HUES6 (cell line): ENCODE measurements around the gene IKBKG.
"Not testable (repeated sequence)": the region's sequence is repeated elsewhere in the genome, so short reads cannot be mapped to it uniquely, and the experiment has no call there.

Experiments
- H3K27ac ChIP-seq: 2 replicates; pipeline ENCODE4 v1.7.0; 2013; ENCODE audit warnings: low read depth, mild to moderate bottlenecking, low read length, inconsistent platforms
- H3K27me3 ChIP-seq: 2 replicates; pipeline ENCODE4 v1.6.1; 2013; ENCODE audit warnings: low read length; ENCODE audit not compliant: control insufficient read depth, insufficient read depth
- H3K36me3 ChIP-seq: 2 replicates; pipeline ENCODE4 v1.6.1; 2013; ENCODE audit warnings: low read length; ENCODE audit not compliant: control insufficient read depth, insufficient read depth
- H3K4me1 ChIP-seq: 2 replicates; pipeline ENCODE4 v1.6.1; 2013; ENCODE audit warnings: low read length; ENCODE audit not compliant: control insufficient read depth, insufficient read depth
- H3K4me3 ChIP-seq: 2 replicates; pipeline ENCODE4 v1.5.1; 2013; ENCODE audit warnings: low read depth, low read length
- H3K9ac ChIP-seq: one replicate; pipeline ENCODE4 v1.6.1; 2013; ENCODE audit warnings: mild to moderate bottlenecking, low read length
- H3K9me3 ChIP-seq: 2 replicates; pipeline ENCODE4 v1.6.1; 2013; ENCODE audit warnings: low read depth, low read length; ENCODE audit not compliant: control insufficient read depth, insufficient read depth

Gene IKBKG

DNA sequence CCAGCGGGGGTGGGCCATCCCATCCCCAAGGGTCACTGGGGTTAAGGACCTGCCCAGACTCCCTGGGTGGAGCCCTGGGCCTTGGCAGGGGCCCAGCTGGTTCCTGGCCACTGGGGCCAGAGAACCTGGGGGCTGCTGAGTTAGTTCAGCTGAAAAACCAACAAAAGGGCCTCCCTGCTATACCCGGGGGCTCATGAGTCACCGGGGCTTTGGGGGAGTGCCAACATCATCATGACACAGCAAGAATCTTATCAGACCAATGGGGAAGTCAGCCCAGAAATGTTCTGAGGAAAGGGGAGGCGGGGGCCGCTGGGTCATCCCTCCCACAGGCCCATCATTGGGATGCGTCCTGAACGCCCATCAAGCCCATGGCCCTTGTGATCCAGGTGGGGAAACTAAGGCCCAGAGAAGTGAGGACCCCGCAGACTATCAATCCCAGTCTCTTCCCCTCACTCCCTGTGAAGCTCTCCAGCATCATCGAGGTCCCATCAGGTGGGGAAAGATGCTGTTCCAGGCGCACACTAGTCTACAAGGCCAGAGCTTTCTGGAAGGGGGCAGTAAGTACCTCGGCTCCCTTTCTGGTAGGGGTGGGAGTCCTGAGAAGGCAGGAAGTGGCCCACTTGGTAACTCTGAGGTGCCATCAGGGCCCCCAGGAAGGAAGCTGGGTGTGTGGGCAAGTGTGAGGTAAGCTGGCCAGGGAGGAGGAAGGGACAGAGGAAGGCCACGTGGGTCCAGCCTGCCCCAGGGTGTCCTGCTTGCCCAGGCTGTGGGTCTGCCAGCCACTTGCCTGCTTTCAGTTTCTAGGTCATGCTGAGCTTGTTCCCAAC is 5.3 kb upstream of the IKBKG start:
- Histone ChIP-seq H3K4me3 (no peak overlapping the region), H3K27ac (no peak overlapping the region; the same call in 1 of the 2 replicates), H3K9ac (peak overlapping the region; percentile 38), H3K27me3 (no peaks in the 10 kb centered on the region), H3K9me3 (peaks cover 12% of the 10 kb centered on the region; the same call in 1 of the 2 replicates), H3K36me3 (peaks cover 35% of the 10 kb centered on the region), H3K4me1 (peaks cover 20% of the 10 kb centered on the region; the same call in 1 of the 2 replicates)

DNA sequence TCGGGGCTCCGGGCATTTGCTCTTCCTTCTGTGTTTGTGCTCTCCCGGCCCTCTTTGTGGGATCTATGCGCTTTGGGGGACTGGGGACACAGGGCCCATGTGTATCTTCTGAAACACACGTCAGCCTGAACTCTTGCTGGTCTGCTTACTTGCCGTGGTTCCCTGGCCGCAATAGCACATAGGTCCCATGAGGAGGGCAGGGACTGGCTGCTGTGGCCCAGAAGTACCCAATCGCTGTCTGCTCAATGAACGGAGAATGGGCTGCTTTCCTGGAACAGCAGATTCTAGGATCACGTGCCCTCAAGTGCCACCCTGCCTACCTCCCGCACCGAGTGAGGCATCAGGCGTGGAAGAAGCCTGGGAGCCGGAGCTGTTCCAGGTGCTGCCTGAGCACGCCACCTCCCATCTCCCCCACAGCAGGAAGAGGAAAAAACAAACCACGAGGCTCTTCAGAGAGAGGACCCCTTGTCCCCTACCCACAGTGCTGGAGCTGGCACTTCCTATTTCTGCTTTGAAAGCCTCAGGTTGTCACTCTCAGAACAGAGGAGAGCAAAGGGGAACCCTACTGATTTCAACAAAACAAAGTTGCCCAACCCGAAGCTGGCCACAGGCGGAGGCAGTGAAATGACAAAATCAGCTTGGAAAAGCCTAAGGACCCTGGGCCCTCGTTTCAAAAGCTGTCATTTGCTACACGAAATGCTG is 4.5 kb upstream of the IKBKG start:
- H3K9me3 ChIP-seq: peaks cover 14% of the 10 kb centered on the region; the same call in 1 of the 2 replicates
- H3K36me3 ChIP-seq: peaks cover 35% of the 10 kb centered on the region
- no peak overlapping the region for H3K4me3 ChIP-seq
- no peak overlapping the region for H3K27ac ChIP-seq
- H3K27me3 ChIP-seq: no peaks in the 10 kb centered on the region
- H3K9ac ChIP-seq: peak overlapping the region; percentile 12
- H3K4me1 ChIP-seq: peaks cover 20% of the 10 kb centered on the region; the same call in 1 of the 2 replicates

DNA sequence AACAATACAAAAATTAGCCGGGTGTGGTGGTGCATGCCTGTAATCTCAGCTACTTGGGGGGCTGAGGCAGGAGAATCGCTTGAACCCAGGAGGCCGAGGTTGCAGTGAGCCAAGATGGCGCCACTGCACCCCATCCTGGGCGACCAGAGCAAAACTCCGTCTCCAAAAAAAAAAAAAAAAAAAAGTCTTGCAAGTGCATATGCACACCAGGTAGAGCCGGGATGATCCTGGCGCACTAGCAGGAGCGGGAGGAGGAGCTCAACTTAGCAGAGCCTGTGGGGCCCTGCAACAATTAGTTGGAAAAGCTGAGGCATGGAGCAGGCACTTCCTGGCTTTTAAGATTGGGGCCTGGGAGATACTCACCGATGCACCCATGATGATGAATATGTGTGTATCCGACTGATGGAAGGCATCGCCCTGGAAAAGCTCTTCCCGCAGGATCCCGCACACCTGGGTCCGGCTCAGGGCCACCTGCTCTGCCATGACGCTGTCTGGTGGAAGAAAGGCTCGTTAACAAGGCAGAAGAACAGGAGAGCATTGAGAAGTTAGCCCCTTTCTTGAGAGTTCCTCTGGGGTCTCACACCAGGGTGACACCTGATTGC is 1.6 kb upstream of the IKBKG start:
- Histone ChIP-seq H3K27me3 (no peaks in the 10 kb centered on the region), H3K9me3 (peaks cover 17% of the 10 kb centered on the region; the same call in 1 of the 2 replicates), H3K9ac (no peak overlapping the region), H3K36me3 (peaks cover 32% of the 10 kb centered on the region), H3K4me3 (peak overlapping the region; percentile 88), H3K27ac (no peak overlapping the region), H3K4me1 (peaks cover 20% of the 10 kb centered on the region; the same call in 1 of the 2 replicates)

DNA sequence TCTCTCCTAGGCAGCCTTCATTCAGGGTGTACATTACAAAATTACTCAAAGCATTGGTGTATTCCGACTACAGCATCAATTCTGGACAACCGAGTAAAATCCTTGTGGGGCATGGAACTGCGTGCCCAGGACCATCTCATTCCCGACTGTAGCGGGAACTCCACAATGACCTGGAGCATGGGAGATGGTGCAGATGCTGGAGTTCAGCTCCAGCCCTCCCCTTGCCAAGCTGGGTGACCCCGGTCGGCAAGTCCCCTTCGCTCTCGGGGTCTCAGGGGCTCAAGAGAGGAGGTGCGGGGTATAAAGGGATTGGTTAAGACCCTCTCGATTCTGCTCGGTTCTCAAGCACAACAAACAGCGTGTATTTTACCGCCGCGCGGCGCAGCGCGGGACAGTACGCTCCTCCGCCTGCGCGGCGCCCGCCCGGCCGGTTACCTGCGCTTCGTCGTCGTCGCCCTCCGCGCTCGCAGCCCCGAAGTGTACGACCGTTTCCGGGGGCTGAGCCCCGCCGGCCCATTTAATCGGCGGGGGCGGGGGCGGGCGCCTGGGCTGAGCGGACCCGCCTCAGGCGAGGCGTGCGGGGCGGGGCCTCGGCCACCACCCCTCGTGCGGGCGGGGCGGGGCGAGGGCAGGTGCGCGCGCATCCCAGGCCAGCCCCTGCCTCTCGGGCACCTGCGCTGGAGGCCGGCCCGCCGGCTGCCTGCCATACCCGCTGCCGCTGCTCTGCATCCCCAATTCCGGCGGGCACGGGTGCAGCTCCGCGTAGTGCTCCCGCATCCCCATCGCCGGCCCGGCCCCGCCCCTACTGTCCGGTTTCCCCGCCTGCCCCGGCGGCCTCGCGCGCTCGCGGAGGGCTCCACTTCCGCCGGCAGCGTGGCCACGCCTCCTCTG is 821 bp upstream of the IKBKG start, which contains the start of gene G6PD:
Gene G6PD, minus strand, starts transcription at position 493 of the 891 bp plus-strand sequence. CDS start 691 bp downstream, outside the sequence.
- peak within 1 kb of the TSS; percentile 88 for H3K4me3 ChIP-seq
- no peaks in the 10 kb centered on the region for H3K27me3 ChIP-seq
- peaks cover 19% of the 10 kb centered on the region; the same call in 1 of the 2 replicates for H3K4me1 ChIP-seq
- H3K9ac ChIP-seq: peak within 1 kb of the TSS; percentile 89
- H3K9me3 ChIP-seq: peaks cover 17% of the 10 kb centered on the region; the same call in 1 of the 2 replicates
- H3K36me3 ChIP-seq: peaks cover 26% of the 10 kb centered on the region
- peak within 1 kb of the TSS; percentile 73; the same call in 1 of the 2 replicates for H3K27ac ChIP-seq

DNA sequence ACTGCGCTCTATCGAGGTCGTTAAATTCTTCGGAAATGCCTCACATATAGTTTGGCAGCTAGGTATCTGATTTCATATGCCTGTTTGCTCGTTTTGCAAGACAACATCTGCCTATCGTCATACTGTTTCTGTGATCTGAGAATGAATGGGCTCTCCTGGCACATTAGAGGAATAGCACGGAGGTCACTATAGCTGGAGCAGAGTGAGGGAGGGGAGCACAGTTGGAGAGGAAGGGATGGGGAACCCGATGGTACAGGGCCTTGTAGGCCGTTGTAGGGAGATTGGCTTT is 552 bp downstream of the IKBKG start:
- peak overlapping the region; percentile 89 for H3K9ac ChIP-seq
- H3K36me3 ChIP-seq: peaks cover 20% of the 10 kb centered on the region
- peaks cover 12% of the 10 kb centered on the region; the same call in 1 of the 2 replicates for H3K4me1 ChIP-seq
- peak overlapping the region; percentile 88 for H3K4me3 ChIP-seq
- H3K27ac ChIP-seq: peak overlapping the region; percentile 73; the same call in 1 of the 2 replicates
- H3K9me3 ChIP-seq: peaks cover 12% of the 10 kb centered on the region; the same call in 1 of the 2 replicates
- no peaks in the 10 kb centered on the region for H3K27me3 ChIP-seq

DNA sequence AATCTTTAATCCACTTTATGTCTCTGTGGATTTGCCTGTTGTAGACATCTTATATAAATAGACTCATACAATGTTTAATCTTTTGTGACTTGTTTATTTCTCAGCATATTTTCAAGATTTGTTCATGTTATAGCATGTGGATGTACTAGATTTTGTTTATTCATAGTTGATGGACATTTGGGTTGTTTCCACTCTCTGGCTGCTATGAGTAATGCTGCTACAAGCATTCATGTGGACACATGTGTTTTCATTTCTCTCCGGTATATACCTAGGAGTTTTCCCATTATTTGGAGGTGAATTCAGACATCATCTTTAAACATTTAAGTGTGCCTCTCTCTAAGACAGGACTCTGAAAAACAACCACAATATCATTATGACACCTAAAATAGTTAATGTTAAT is 2.3 kb downstream of the IKBKG start:
- peaks cover 16% of the 10 kb centered on the region for H3K36me3 ChIP-seq
- no peak overlapping the region for H3K4me3 ChIP-seq
- H3K27me3 ChIP-seq: no peaks in the 10 kb centered on the region
- peaks cover 14% of the 10 kb centered on the region; the same call in 1 of the 2 replicates for H3K9me3 ChIP-seq
- peaks cover 8% of the 10 kb centered on the region; the same call in 1 of the 2 replicates for H3K4me1 ChIP-seq
- no peak overlapping the region for H3K27ac ChIP-seq
- no peak overlapping the region for H3K9ac ChIP-seq

DNA sequence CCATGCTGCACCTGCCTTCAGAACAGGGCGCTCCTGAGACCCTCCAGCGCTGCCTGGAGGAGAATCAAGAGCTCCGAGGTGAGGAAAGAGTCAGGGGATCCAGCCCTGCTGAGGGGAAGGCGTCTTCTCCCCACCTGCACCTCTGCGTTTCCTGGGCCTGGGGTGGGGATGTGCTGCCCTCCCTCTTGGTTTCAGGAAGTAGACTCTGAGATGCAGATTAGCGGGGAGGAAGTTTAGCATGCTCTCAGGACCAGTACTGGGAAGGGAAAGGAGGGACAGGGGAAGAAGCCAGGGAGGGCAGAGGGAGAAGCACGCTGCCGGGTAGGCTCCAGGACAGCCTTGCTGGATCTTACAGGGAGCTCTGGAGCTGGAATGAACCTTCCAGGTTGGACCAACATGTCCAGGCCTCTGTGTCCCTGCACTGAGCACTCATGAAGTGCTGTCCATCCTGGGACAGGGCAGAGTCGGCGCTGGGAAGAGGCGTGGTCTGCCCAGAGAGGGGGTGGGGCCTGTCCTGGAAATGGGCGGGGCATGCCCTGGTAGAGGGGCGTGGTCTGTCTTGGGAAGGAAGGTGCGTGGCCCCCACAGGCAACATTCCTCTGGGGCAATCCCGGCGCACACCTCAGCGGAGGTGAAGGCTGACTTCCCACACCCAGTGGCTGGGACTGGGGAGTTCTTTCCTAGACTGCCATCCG is 4.8 kb downstream of the IKBKG start:
- H3K9ac ChIP-seq, H3K27me3 ChIP-seq: not testable (repeated sequence)

DNA sequence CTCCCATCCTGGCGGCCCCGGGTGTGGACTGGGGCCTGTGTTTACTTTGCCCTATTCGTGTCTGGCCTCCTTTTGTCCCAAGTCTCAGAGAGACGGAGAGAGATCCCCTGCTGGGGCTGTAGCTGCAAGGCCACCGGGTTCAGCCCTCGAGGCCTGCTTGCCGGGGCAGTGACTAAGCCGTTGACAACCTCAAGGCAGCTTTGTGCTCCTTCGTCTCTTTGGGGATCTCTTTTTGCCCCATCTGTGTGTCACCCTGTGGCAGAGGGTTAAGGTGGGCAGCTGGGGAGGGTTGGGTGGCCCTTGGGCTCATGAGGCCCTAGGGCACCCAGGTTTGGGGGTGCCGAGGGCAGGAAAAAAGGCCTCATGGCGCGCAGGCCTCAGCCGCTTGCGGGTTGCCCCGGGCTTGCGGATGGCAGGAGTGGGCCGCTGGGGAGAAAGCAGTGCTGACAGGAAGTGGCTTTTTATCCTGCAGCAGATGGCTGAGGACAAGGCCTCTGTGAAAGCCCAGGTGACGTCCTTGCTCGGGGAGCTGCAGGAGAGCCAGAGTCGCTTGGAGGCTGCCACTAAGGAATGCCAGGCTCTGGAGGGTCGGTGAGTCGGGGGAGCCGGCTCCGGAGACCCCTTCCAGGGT is 10.8 kb downstream of the IKBKG start:
- not testable (repeated sequence) for H3K4me1 ChIP-seq, H3K27ac ChIP-seq, H3K4me3 ChIP-seq, H3K9me3 ChIP-seq, H3K9ac ChIP-seq, H3K27me3 ChIP-seq
- H3K36me3 ChIP-seq: peaks cover 11% of the 10 kb centered on the region

More for the DNA sequence above, 4.8 kb downstream of the IKBKG start:
- H3K4me3 ChIP-seq, H3K27ac ChIP-seq, H3K4me1 ChIP-seq, H3K9me3 ChIP-seq: not testable (repeated sequence)
- H3K36me3 ChIP-seq: peaks cover 16% of the 10 kb centered on the region

DNA sequence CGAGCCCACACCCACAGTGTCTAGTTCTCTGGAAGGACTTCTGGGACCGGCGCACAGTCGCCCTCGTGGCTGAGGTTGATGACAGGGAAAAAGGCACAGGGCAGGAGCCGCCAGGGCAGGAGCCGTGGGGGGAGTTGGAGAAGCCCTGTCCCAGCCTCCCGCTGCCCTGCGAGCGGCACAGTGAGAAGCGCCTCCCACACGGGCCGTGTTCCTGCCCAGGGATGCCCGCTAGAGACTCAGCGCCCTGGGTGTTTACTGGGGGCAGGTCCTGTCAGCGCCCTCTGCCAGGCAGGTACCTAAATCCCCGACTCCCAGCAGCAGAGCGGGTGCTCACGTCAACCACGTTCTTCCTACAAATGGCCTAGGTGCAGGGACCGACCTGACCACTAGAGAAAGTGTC is 11.5 kb downstream of the IKBKG start:
- not testable (repeated sequence) for H3K27me3 ChIP-seq, H3K4me3 ChIP-seq
- H3K36me3 ChIP-seq: peaks cover 11% of the 10 kb centered on the region

More for the DNA sequence above, 11.5 kb downstream of the IKBKG start:
- H3K9me3 ChIP-seq, H3K9ac ChIP-seq, H3K4me1 ChIP-seq, H3K27ac ChIP-seq: not testable (repeated sequence)
